Thoracic aorta (tissue), 2 donors: ENCODE results near the gene ECE1. TPM values are rescaled to one million over a fixed set of nuclear protein-coding genes. Genes with fewer than 3 reads are reported as not detected.

ENCODE experiments used
- ATAC-seq: fragments of 150-250 bp; one replicate; pipeline ENCODE4 v1.8.0; 2017; ENCODE audit warnings: low read depth; ENCODE audit not compliant: insufficient number of reproducible peaks, low FRiP score
- DNase-seq: peaks from one replicate; pipeline ENCODE4 v3.0.0-alpha.2; 2020; ENCODE audit warnings: low spot score
- H3K27ac ChIP-seq, 2 donors: fragments of 200-600 bp; sonication (generic); 1 replicate in 1 of 2; 2 replicates in 1 of 2; pipeline ENCODE4 v1.5.1; 2016; ENCODE audit warnings: mild to moderate bottlenecking in 2 of 2, moderate library complexity in 2 of 2
- H3K27me3 ChIP-seq: fragments of 200-600 bp; sonication (generic); replicated peaks from 2 replicates; pipeline ENCODE4 v1.6.0; 2016; ENCODE audit warnings: mild to moderate bottlenecking; ENCODE audit not compliant: insufficient read depth
- H3K36me3 ChIP-seq: fragments of 200-600 bp; sonication (generic); one replicate; pipeline ENCODE4 v1.5.1; 2016
- H3K4me1 ChIP-seq, 2 donors: fragments of 200-600 bp; sonication (generic); 1 replicate in 1 of 2; 2 replicates in 1 of 2; pipeline versions ENCODE4 v1.5.1 to v1.6.0; 2016; ENCODE audit warnings: low read depth in 2 of 2, mild to moderate bottlenecking in 1 of 2; ENCODE audit not compliant: control insufficient read depth in 1 of 2
- H3K4me3 ChIP-seq: fragments of 200-600 bp; sonication (generic); 2 replicates; pipeline ENCODE4 v1.5.1; 2016; ENCODE audit warnings: mild to moderate bottlenecking
- H3K9me3 ChIP-seq: fragments of 200-600 bp; sonication (generic); 2 replicates; pipeline ENCODE4 v1.5.1; 2016
- CTCF ChIP-seq: fragments of 200-600 bp; sonication (generic); IDR thresholded peaks from one replicate; pipeline ENCODE4 v1.5.1; 2019; ENCODE audit warnings: antibody characterized with exemption
- total RNA-seq, 2 donors: library from RNA; depleted of rRNA; stranded (reverse); fragments of >200 nt; gene quantifications; one replicate each; pipeline versions ENCODE4 v1.1.0 to v1.2.3, GENCODE V29; 2016

ECE1 gene
- total RNA-seq, 2 donors from 2014 or later = 103 to 124 TPM

GRCh38 chr1:21240706-21241105 lies 49.6 kb downstream of the ECE1 start:
- TF ChIP-seq CTCF = no peak
- Histone ChIP-seq H3K27ac (no peak overlapping the region), H3K27me3 (no peaks in the 10 kb centered on the region), H3K4me1 (peaks cover 6 to 25% of the 10 kb centered on the region in 2 donors), H3K36me3 (peaks cover 67% of the 10 kb centered on the region), H3K4me3 (no peak overlapping the region), H3K9me3 (no peaks in the 10 kb centered on the region)
- ATAC-seq (no peak), DNase-seq (no peak)

GRCh38 chr1:21239221-21239620 lies 51.0 kb downstream of the ECE1 start:
- no peaks in the 10 kb centered on the region for H3K9me3 ChIP-seq
- ATAC-seq (no peak), DNase-seq (no peak)
- peak overlapping the region; percentile 10 to 64 for H3K27ac ChIP-seq
- peaks cover 56% of the 10 kb centered on the region for H3K36me3 ChIP-seq
- no peaks in the 10 kb centered on the region for H3K27me3 ChIP-seq
- peaks cover 6 to 25% of the 10 kb centered on the region in 2 donors for H3K4me1 ChIP-seq
- TF ChIP-seq CTCF = no peak
- H3K4me3 ChIP-seq = no peak overlapping the region

DNA sequence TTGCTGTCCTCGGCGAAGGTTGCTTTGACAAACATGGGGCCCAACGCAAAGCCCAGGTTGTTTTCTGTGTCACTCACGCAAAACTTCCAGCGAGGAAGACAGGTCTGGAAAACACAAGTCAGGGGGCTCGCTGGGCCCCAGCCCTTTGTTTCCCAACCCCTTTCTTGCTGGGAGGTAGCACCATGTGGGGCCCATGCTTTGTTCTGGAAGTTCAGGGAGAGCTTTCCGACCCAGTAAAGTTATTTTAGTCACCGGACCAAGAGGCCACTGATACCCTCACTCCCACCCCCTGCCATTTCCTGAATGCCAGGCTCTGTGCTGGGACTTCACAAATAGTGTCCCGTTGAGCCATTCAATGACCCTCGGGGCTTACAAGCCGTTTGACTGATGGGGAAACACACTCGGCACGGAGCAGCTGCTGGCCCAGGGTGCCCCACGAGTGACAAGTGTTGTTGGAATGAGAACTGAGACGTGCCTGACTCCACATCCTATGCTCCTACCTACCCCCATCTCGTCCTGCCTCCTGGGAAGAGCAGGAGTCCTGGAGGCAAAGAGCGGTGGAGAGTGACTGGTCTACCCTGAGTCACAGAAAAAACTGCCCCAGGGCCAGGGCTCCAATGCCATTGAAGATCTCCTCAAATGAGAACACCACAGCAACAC lies 52.0 kb downstream of the ECE1 start:
- H3K36me3 ChIP-seq = peaks cover 48% of the 10 kb centered on the region
- ATAC-seq (no peak), DNase-seq (no peak)
- no peaks in the 10 kb centered on the region for H3K9me3 ChIP-seq
- H3K4me3 ChIP-seq = no peak overlapping the region
- peaks cover 6 to 25% of the 10 kb centered on the region in 2 donors for H3K4me1 ChIP-seq
- H3K27me3 ChIP-seq = no peaks in the 10 kb centered on the region
- TF ChIP-seq CTCF = no peak
- H3K27ac ChIP-seq = peak overlapping the region; percentile 10 to 64

DNA sequence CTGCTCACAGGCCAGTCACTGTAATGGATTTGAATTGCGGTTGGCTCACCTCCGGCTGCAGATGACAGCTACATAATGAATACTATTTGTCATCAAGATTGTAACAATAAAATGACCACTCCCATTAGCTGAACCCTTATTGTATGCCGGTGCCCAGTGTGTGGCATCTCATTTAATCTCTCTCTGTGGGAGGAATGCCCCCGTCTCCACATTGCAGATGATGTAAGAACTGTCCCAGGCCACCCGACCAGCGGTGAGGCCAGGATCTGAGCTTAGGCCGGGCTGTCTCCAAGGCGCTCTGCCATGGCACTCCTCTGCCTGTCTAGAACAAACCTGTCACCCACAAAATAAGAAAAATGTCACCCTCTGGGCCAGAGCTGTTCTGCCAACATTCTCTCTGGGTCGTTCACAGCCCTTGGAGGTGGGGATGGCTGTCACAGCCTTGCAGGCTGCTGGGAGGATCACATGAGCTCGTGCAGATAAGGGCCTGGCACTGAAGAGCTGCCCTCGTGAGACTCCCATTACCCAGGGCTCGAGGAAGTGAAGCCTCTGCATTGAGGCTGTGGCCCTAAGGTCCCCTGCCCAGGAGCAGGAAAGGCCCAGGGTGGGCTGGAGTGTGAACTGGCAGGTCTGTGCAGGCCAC lies 52.7 kb downstream of the ECE1 start:
- no peak for TF ChIP-seq CTCF
- no peaks in the 10 kb centered on the region for H3K9me3 ChIP-seq
- peaks cover 50% of the 10 kb centered on the region for H3K36me3 ChIP-seq
- ATAC-seq = no peak
- no peak for DNase-seq
- H3K4me3 ChIP-seq = no peak overlapping the region
- H3K27me3 ChIP-seq = no peaks in the 10 kb centered on the region
- peak overlapping the region; percentile 10 to 64 for H3K27ac ChIP-seq
- peaks cover 6 to 25% of the 10 kb centered on the region in 2 donors for H3K4me1 ChIP-seq

- Histone ChIP-seq H3K27ac (peak overlapping the region in 1 of 2 donors; percentile 45), H3K27me3 (no peaks in the 10 kb centered on the region), H3K9me3 (no peaks in the 10 kb centered on the region), H3K4me3 (no peak overlapping the region), H3K36me3 (peaks cover 49% of the 10 kb centered on the region), H3K4me1 (peaks cover 6 to 25% of the 10 kb centered on the region in 2 donors)
- TF ChIP-seq CTCF = no peak
- ATAC-seq = no peak
- DNase-seq = no peak
Observed at GRCh38 chr1:21236178-21236577, 54.1 kb downstream of the ECE1 start.
